D341Med (cell line): ENCODE data around the gene TNS3.
"Not testable (repeated sequence)": the region's sequence is repeated elsewhere in the genome, so short reads cannot be mapped to it uniquely, and the experiment has no call there.

Experiments
- DNase-seq: peaks from one replicate; pipeline ENCODE4 v3.0.0; 2012; ENCODE audit warnings: low spot score

The TNS3 gene

GRCh38 chr7:47602272-47603004, 20.5 kb upstream of the TNS3 start:
- DNase-seq = no peak

- DNase-seq = no peak
Measured at GRCh38 chr7:47601881-47602249, 20.0 kb upstream of the TNS3 start.

GRCh38 chr7:47601119-47601880, 19.4 kb upstream of the TNS3 start:
- no peak for DNase-seq

GRCh38 chr7:47600199-47601118, 18.5 kb upstream of the TNS3 start:
- DNase-seq = no peak

DNA sequence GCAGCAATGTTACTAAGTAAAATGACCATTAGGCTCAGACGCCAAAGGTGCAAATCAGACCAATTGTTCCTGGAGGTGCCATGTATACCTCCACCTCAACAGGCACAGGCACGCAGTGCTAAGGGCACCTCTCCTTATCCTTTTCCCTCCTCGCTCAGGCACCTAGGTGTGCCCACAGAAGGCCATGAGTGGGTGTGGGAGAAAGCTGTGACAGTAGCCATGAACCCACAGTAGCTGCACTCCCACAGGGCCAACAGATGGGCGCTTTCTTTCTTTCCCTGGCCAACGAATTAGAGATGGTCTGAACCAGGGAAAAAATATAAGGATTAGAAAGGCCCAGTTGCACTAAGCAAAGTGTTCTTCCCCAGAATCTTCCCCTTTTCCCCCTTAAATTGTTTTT, 15.5 kb upstream of the TNS3 start:
- no peak for DNase-seq

- DNase-seq = no peak
Measured at GRCh38 chr7:47596502-47597202, 14.7 kb upstream of the TNS3 start.

- DNase-seq = no peak
Measured at GRCh38 chr7:47594406-47594805, 12.5 kb upstream of the TNS3 start.

DNA sequence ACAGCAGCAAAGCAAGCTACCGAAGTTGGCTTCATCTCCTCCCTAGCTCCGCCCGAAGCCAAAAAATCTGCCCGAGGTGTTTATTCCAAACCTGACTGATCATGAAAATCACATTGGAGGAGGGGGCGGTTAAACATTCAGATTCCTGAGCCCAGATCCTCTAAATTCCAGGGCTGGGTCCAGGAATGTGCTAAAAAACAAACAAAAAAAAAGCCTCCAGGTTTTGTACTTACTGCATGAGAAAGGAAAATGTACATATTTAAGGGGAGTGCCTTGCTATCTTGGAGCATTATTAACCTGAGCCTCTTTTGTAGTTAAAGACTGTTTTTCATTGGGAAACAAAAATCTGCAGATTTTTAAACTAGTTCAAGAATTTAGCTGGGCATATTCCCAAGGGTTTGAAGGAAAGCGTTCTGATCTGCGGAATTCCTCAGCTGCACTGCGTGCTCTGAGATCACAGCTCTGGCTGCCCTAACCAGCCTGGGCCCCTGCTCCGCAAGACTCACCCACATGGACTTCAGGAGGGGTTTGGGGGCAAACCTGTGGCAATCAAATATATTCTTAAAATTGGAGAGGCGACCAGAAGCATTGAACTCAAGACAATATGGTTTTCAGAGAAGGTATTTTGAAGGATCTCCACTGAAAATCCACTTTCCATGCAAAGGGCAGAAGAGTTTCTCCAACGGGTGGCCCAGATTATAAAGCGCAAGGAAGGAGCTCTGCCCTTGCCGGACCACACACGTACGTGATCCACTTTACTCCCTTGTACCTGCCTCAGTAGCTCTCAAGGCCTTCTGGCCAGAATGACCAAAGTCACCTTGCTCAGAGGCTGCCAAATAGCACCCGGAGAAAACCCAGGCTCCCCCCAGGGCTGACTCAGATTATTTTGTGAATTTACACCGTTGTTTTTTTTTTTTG, 10.0 kb upstream of the TNS3 start:
- DNase-seq = no peak

DNA sequence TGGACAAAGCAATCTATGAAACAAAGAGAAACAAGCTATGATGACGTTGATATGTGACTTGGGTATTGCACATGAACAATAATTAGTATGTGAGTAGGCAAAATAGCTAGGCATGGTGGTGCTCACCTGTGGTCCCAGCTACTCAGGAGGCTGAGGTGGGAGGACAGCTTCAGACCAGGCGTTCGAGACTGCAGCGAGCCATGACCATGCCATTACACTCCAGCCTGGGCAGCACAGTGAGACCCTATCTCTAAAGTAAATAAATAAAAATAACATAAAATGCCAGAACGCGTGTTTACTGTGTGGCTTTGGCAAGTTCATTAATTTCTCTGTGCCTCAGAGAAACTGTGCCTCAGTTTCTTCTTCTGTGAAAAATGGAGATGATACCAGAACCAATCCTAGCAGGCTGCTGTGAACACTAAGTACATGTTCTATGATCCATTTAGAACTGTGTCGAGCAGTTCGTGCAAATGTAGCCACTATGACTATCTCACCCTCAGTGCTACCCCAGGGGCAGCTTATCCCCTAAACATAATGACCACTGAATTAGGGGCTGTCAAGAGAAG, 9.3 kb upstream of the TNS3 start:
- no peak for DNase-seq

- not testable (repeated sequence) for DNase-seq
Measured at GRCh38 chr7:47590215-47590614, 8.3 kb upstream of the TNS3 start.

DNA sequence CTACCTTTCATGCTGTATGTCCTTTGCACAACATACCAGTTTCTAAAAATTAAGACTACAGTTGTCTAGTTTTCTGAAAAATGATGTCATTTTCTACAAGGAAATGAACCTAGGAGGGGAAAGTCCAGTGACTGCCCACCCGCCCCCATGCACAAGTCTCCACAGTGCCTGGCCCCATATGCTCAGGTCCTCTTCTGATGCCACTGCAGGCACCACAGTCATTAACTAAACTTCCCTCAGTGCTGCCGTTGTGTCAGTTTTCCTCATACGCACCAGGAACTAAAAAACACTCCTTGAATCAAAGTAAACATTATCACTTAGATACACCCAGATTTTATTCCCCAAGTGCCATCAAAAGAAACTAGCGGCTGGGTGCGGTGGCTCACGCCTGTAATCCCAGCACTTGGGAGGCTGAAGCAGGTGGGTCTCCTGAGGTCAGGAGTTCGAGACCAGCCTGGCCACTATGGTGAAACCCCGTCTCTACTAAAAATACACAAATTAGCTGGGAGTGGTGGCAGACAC, 6.9 kb upstream of the TNS3 start:
- DNase-seq = no peak

GRCh38 chr7:47587976-47588375, 6.1 kb upstream of the TNS3 start:
- no peak for DNase-seq

DNA sequence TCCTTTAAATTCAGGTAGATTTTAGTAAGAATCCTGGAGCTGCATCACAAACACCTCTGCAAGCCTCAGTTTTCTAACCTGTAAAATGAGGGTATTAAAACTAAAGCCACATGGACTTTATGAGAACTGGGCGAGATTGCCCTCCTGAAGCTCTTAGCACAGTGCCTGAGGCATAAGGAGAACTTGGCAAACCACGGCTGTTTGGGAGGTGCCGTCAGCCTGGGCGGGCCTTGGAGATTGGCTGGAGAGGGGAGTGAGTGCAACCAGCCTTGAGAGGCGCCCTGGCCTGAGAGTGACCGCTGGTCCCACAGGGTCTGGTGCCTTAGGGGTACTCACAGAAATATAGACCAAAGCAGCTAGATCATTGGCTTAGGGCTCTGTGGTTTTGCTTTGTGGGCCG, 5.4 kb upstream of the TNS3 start:
- no peak for DNase-seq

- no peak for DNase-seq
Measured at GRCh38 chr7:47586925-47587324, 5.0 kb upstream of the TNS3 start.

GRCh38 chr7:47586161-47586670, 4.3 kb upstream of the TNS3 start:
- not testable (repeated sequence) for DNase-seq

GRCh38 chr7:47584536-47584895, 2.6 kb upstream of the TNS3 start:
- DNase-seq = no peak

GRCh38 chr7:47583739-47584535, 2.0 kb upstream of the TNS3 start:
- DNase-seq = no peak

GRCh38 chr7:47582764-47583738, 1.1 kb upstream of the TNS3 start:
- DNase-seq = no peak
